Adrenal gland (tissue), 12 donors: ENCODE data around the gene OXT. TPM values are rescaled to one million over a fixed set of nuclear protein-coding genes. Genes with fewer than 3 reads are reported as not detected.

Source experiments
- DNase-seq, 7 donors: peaks; one replicate each; pipeline ENCODE4 v3.0.0-alpha.2; 2019 to 2020
- H3K27ac ChIP-seq, 5 donors: fragments of 200-600 bp; sonication (generic) in 4 of 5; 1 replicate in 3 of 5; 2 replicates in 2 of 5; pipeline versions ENCODE4 v1.5.1 to v1.8.0; 2016 to 2020; ENCODE audit warnings: mild to moderate bottlenecking in 1 of 5
- H3K27me3 ChIP-seq: fragments of 200-600 bp; 2 replicates; pipeline ENCODE4 v1.8.0; 2021
- H3K36me3 ChIP-seq, 2 donors: fragments of 200-600 bp; replicated peaks in 1 of 2; 1 replicate in 1 of 2; 2 replicates in 1 of 2; pipeline versions ENCODE4 v1.5.1 to v1.8.0; 2018 to 2022
- H3K4me1 ChIP-seq, 2 donors: fragments of 200-600 bp; replicated peaks in 1 of 2; 1 replicate in 1 of 2; 2 replicates in 1 of 2; pipeline versions ENCODE4 v1.5.1 to v1.8.0; 2018 to 2021
- H3K4me3 ChIP-seq, 4 donors: fragments of 200-600 bp; sonication (generic) in 3 of 4; one replicate each; pipeline ENCODE4 v1.5.1; 2016 to 2018
- H3K9me3 ChIP-seq, 3 donors: fragments of 200-600 bp; sonication (generic) in 1 of 3; replicated peaks in 1 of 3; 1 replicate in 2 of 3; 2 replicates in 1 of 3; pipeline versions ENCODE4 v1.5.1 to v1.8.0; 2016 to 2021
- CTCF ChIP-seq, 6 experiments: fragments of 450-650 bp in 4 of 6; fragments of 200-600 bp in 2 of 6; sonication (generic) in 1 of 6; IDR thresholded peaks; 1 replicate in 5 of 6; 2 replicates in 1 of 6; pipeline versions ENCODE4 v1.5.1 to v1.8.0; 2016 to 2021; ENCODE audit warnings: antibody characterized with exemption in 6 of 6, mild to moderate bottlenecking in 2 of 6, moderate library complexity in 1 of 6
- POLR2A ChIP-seq, 2 donors: fragments of 450-650 bp; IDR thresholded peaks; one replicate each; pipeline ENCODE4 v1.6.1; 2017; ENCODE audit warnings: antibody characterized with exemption in 2 of 2, mild to moderate bottlenecking in 2 of 2, moderate library complexity in 1 of 2
- WGBS, 4 donors: extraction: QIAGEN DNeasy Blood & Tissue Kit in 2 of 4; methylation state at CpG; one replicate each; pipeline versions ENCODE4 v1.1.5 to v1.1.7; 2013 to 2017; 5-methylcytosine and 5-hydroxymethylcytosine counted together
- intact Hi-C, 2 donors: fragments of 100-400 bp; cut with DNase I; formaldehyde crosslinking; loops; one replicate each; pipeline versions ENCODE4 v1.14.1 to v1.15.0; 2022 to 2023
- polyA plus RNA-seq, 3 donors: library from polyadenylated mRNA; stranded (reverse); fragments of 200-250 nt in 2 of 3; fragments of 350-450 nt in 1 of 3; fragmentation: Illumina TruSeq in 1 of 3; extraction: RNeasy Lipid Tissue Mini Kit (QIAGEN cat#74804) in 1 of 3; gene quantifications; one replicate each; pipeline ENCODE4 v1.2.3, GENCODE V29; 2013 to 2014
- total RNA-seq, 9 donors: library from RNA; depleted of rRNA in 4 of 9; stranded (reverse); fragments of >200 nt in 4 of 9; fragments of 120-200 nt in 1 of 9; fragmentation: NEBNext Ultra II Directional in 1 of 9; extraction: Animal tissue kit (Norgen Biotek cat#: 25700) in 1 of 9; gene quantifications; one replicate each; pipeline versions ENCODE4 v1.1.0 to v1.2.4, GENCODE V29; 2013 to 2023
- donor health status: healthy with polysubstance abuse.
- donor health status: Bipolar disorder and iron deficiency.
- donor health status: DM: yes; HTN: yes; CAD: no.
- donor health status: DM: no; HTN: no; CAD: no.
- donor health status: DM: no; HTN: no; CAD: no.
- donor health status: DM: yes; HTN: yes; CAD: no.

Gene OXT
- total and polyA plus RNA-seq, 12 donors = 0.47 to 20.5 (median 1.2) TPM; not detected in 4

GRCh38 chr20:3080939-3081388 lies 9.5 kb downstream of the OXT start:
- Histone ChIP-seq H3K36me3 (no peaks in the 10 kb centered on the region), H3K9me3 (no peaks in the 10 kb centered on the region), H3K27me3 (no peaks in the 10 kb centered on the region), H3K27ac (peak overlapping the region in 3 of 5 donors; percentile 18 to 57 (median 43)), H3K4me1 (peaks cover 15 to 27% of the 10 kb centered on the region in 2 donors), H3K4me3 (peak overlapping the region in 2 of 4 donors; percentile 32 to 68)
- WGBS, 4 donors = 10 to 39% (median 20%) methylated on average over 4 to 6 of the region's 6 CpGs
- peak; percentile 81 to 96 (median 94) for DNase-seq
- TF ChIP-seq POLR2A (IDR thresholded peaks at IDR 0.05) (peak in 1 of 2 donors; percentile 82), CTCF (IDR thresholded peaks at IDR 0.05) (no peak)
- intact Hi-C loops = no loop called here

GRCh38 chr20:3081641-3082040 lies 10.2 kb downstream of the OXT start:
- intact Hi-C loops = no loop called here
- peak in 1 of 7 donors; percentile 29 for DNase-seq

GRCh38 chr20:3082306-3082951 lies 11.0 kb downstream of the OXT start:
- Histone ChIP-seq H3K4me3 (peak overlapping the region in 2 of 4 donors; percentile 32 to 68), H3K4me1 (peaks cover 15 to 27% of the 10 kb centered on the region in 2 donors), H3K36me3 (no peaks in the 10 kb centered on the region), H3K27ac (no peak overlapping the region), H3K9me3 (no peaks in the 10 kb centered on the region), H3K27me3 (no peaks in the 10 kb centered on the region)
- intact Hi-C loops = no loop called here
- TF ChIP-seq CTCF (IDR thresholded peaks at IDR 0.05) = no peak
- peak in 1 of 2 donors; percentile 33 for TF ChIP-seq POLR2A (IDR thresholded peaks at IDR 0.05)
- peak in 3 of 7 donors; percentile 33 to 49 (median 44) for DNase-seq
- WGBS, 4 donors = 4 to 16% (median 7%) methylated on average over 12 to 70 of the region's 71 CpGs

More at GRCh38 chr20:3081641-3082040, 10.2 kb downstream of the OXT start:
- TF ChIP-seq POLR2A (IDR thresholded peaks at IDR 0.05) (no peak), CTCF (IDR thresholded peaks at IDR 0.05) (no peak)
- H3K4me3 ChIP-seq = peak overlapping the region in 2 of 4 donors; percentile 32 to 68
- H3K27me3 ChIP-seq = no peaks in the 10 kb centered on the region
- H3K9me3 ChIP-seq = no peaks in the 10 kb centered on the region
- peaks cover 15 to 27% of the 10 kb centered on the region in 2 donors for H3K4me1 ChIP-seq
- no peaks in the 10 kb centered on the region for H3K36me3 ChIP-seq
- peak overlapping the region in 3 of 5 donors; percentile 18 to 57 (median 43) for H3K27ac ChIP-seq
- 64 to 84% (median 76%) methylated on average over 9 to 11 of the region's 11 CpGs for WGBS, 4 donors

- peaks cover 15 to 27% of the 10 kb centered on the region in 2 donors for H3K4me1 ChIP-seq
- no peak for DNase-seq
- no peaks in the 10 kb centered on the region for H3K9me3 ChIP-seq
- H3K36me3 ChIP-seq = no peaks in the 10 kb centered on the region
- H3K27ac ChIP-seq = no peak overlapping the region
- intact Hi-C loops = no loop called here
- 22 to 58% (median 42%) methylated on average over 23 to 76 of the region's 76 CpGs for WGBS, 4 donors
- peak overlapping the region in 1 of 4 donors; percentile 68 for H3K4me3 ChIP-seq
- TF ChIP-seq CTCF (IDR thresholded peaks at IDR 0.05) (no peak), POLR2A (IDR thresholded peaks at IDR 0.05) (no peak)
- no peaks in the 10 kb centered on the region for H3K27me3 ChIP-seq
Observed at GRCh38 chr20:3082955-3083952, 11.8 kb downstream of the OXT start.
